GM12873 (cell line): Measurements from ENCODE around the gene UBN2.

Experiments
- CTCF ChIP-seq: IDR thresholded peaks from 2 replicates; pipeline ENCODE4 v1.5.1; 2012; ENCODE audit warnings: low read depth, mild to moderate bottlenecking, moderate library complexity, low read length, control low read depth; ENCODE audit not compliant: insufficient read depth; ENCODE audit errors: missing control alignments

The UBN2 gene

GRCh38 chr7:139293534-139293933 is 62.5 kb downstream of the UBN2 start:
- no peak for TF ChIP-seq CTCF

- TF ChIP-seq CTCF: no peak
Measured at GRCh38 chr7:139294241-139294640, 63.2 kb downstream of the UBN2 start.

GRCh38 chr7:139294951-139295575 is 64.0 kb downstream of the UBN2 start:
- TF ChIP-seq CTCF: no peak

GRCh38 chr7:139297795-139298194 is 66.8 kb downstream of the UBN2 start:
- TF ChIP-seq CTCF: no peak

- TF ChIP-seq CTCF: no peak
Measured at GRCh38 chr7:139299296-139299695, 68.3 kb downstream of the UBN2 start.

GRCh38 chr7:139300390-139300789 is 69.4 kb downstream of the UBN2 start:
- TF ChIP-seq CTCF: no peak

GRCh38 chr7:139304517-139304916 is 73.5 kb downstream of the UBN2 start:
- TF ChIP-seq CTCF: no peak

GRCh38 chr7:139317939-139318505 is 87.0 kb downstream of the UBN2 start:
- TF ChIP-seq CTCF: no peak
